Measurements from ENCODE around the gene SLC39A1. TPM values are rescaled to one million over a fixed set of nuclear protein-coding genes. Genes with fewer than 3 reads are reported as not detected.

The SLC39A1 gene
- total and polyA plus RNA-seq, 2 of the 8 experiments (the other 6 are each of a cell fraction or from before 2014, with no cell fraction given), result 238 to 337 TPM

DNA sequence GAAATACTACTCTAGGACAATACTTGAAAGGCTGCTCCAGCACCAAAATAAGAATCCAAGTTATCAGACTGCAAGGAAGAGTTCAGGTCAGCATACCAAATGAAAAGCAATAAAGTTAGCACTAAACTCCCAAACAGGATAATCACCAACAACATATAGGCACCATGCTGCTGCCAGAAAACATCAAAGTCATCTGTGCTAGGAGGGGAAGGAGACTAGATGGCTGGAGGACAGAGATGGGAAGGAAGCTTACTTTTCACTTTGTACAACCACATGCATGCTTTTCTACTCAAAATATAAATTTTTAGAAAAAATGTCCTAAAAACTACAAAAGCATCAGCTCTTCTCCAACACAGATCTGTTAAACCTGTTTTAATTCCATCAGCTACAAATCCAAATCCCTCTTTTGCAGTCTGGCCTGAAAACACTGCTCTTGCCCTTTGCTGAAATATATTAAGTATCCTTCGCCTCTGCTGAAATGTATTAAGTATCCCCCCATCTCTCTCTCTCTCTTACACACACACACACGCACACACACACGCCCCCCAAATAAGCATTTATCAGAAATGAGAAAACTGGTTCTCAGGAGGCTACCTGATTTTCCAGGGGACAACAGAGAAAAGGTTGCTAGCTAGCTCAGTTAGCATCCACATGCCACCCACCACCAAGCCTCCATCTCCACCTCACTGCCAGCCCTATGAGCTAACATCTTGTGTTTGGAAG lies 42.1 kb downstream of the SLC39A1 start:
- H3K36me3 ChIP-seq (ENCODE audit: control insufficient read depth in 2 of 4, insufficient read depth in 4 of 4, low read length in 3 of 4), result peaks cover 0 to 8% (median 0%) of the 10 kb centered on the region in 4 experiments; a peak in 4 of 8 replicates
- H3K9me3 ChIP-seq (ENCODE audit: insufficient read depth in 2 of 2, low read depth in 1 of 2, low read length in 1 of 2), result no peaks in the 10 kb centered on the region
- H4K5ac ChIP-seq (ENCODE audit: insufficient read length, low read depth, low read length), result peak overlapping the region; percentile 24
- no peak overlapping the region for H2AFZ ChIP-seq (ENCODE audit: low read length)
- no peak overlapping the region for H2BK15ac ChIP-seq (ENCODE audit: low read length)
- no peak overlapping the region for H2BK12ac ChIP-seq (ENCODE audit: low read depth, low read length)
- H3K4me3 ChIP-seq (ENCODE audit: extremely low read depth in 1 of 4, insufficient read depth in 2 of 4, low read depth in 3 of 4, low read length in 4 of 4), result peak overlapping the region; percentile 68 to 100 (median 94)
- H3K27me3 ChIP-seq (replicated peaks in 1 of 4; ENCODE audit: control insufficient read depth in 3 of 4, extremely low read depth in 1 of 4, insufficient read depth in 3 of 4, low read length in 3 of 4), result no peaks in the 10 kb centered on the region
- 33% methylated on average over 3 of the region's 3 CpGs; no CpG with 5 or more reads in 1 of the 2 experiments for WGBS, 2 experiments (ENCODE audit: extremely low coverage in 1 of 2, insufficient coverage in 1 of 2, insufficient read length in 1 of 2, insufficient replicate concordance in 2 of 2, low coverage in 1 of 2, low lambda C conversion rate in 2 of 2, missing lambda C conversion rate in 1 of 2)
- H3K23ac ChIP-seq (ENCODE audit: insufficient read length), result no peak overlapping the region
- H3K4ac ChIP-seq (replicated peaks; ENCODE audit: insufficient read length, low read depth, low read length), result no peak overlapping the region
- no peak overlapping the region for H2BK120ac ChIP-seq (replicated peaks; ENCODE audit: low read depth, low read length)
- peak overlapping the region; percentile 35; the same call in 1 of the 2 replicates for H3K27ac ChIP-seq (ENCODE audit: low read depth, low read length)
- peak overlapping the region; percentile 20; the same call in 1 of the 2 replicates for H4K8ac ChIP-seq (ENCODE audit: extremely low read depth, insufficient read depth, low read length)
- H3K9ac ChIP-seq (replicated peaks in 1 of 4; ENCODE audit: extremely low read depth in 1 of 4, low read depth in 3 of 4, low read length in 3 of 4), result peak overlapping the region; percentile 47 to 93 (median 74)
- H3K23me2 ChIP-seq (ENCODE audit: low read depth, low read length), result peaks cover 20% of the 10 kb centered on the region
- POLR2A ChIA-PET (ENCODE audit: partially characterized antibody), result interaction anchor here (0.6 to 7.9 kb wide), 17 partner anchors 9 to 470 kb away, joined by 3 to 73 read pairs (median 4); partner anchors contain the start of genes CREB3L4, DENND4B, RAB13 and RPS27
- H4K91ac ChIP-seq (replicated peaks; ENCODE audit: insufficient read length, low read length), result peak overlapping the region; percentile 29
- FAIRE-seq (no peak), DNase-seq (ENCODE audit: low read depth in 1 of 2, low spot score in 2 of 2) (no peak)
- H4K20me1 ChIP-seq (replicated peaks in 1 of 2; ENCODE audit: control insufficient read depth in 1 of 2, insufficient read depth in 2 of 2, low read length in 2 of 2), result peaks cover 28 to 29% of the 10 kb centered on the region in 2 experiments
- no peak overlapping the region for H2AK5ac ChIP-seq (ENCODE audit: low read depth, low read length)
- CTCF ChIA-PET (ENCODE audit: partially characterized antibody), result interaction anchor here (1.0 to 2.3 kb wide), 8 partner anchors 9 to 125 kb away, joined by 3 to 9 read pairs (median 4); partner anchors contain the start of gene RAB13
- H2BK20ac ChIP-seq (ENCODE audit: low read length), result no peak overlapping the region
- H3K56ac ChIP-seq (replicated peaks; ENCODE audit: insufficient read length, low read depth, low read length), result peak overlapping the region; percentile 60
- H3K79me2 ChIP-seq (ENCODE audit: control insufficient read depth in 1 of 2, insufficient read depth in 2 of 2, low read length in 2 of 2), result peaks cover 37 to 58% of the 10 kb centered on the region in 2 experiments
- no peak overlapping the region for H3K14ac ChIP-seq (ENCODE audit: insufficient read length)
- H3K4me1 ChIP-seq (replicated peaks in 1 of 4; ENCODE audit: control insufficient read depth in 3 of 4, insufficient read depth in 4 of 4, low read length in 3 of 4), result peaks cover 6 to 14% (median 11%) of the 10 kb centered on the region in 4 experiments
- H3K79me1 ChIP-seq (ENCODE audit: low read depth, low read length), result peaks cover 13% of the 10 kb centered on the region
- no peak overlapping the region; the same call in 1 of the 2 replicates for H2BK5ac ChIP-seq (ENCODE audit: low read depth, low read length)
- H3K18ac ChIP-seq (ENCODE audit: extremely low read depth, low read length), result no peak overlapping the region; the same call in 1 of the 2 replicates
- peak overlapping the region; percentile 94 to 95 for H3K4me2 ChIP-seq (ENCODE audit: insufficient read depth in 1 of 2, low read depth in 2 of 2, low read length in 2 of 2)
- TF ChIP-seq, protein P1, sequence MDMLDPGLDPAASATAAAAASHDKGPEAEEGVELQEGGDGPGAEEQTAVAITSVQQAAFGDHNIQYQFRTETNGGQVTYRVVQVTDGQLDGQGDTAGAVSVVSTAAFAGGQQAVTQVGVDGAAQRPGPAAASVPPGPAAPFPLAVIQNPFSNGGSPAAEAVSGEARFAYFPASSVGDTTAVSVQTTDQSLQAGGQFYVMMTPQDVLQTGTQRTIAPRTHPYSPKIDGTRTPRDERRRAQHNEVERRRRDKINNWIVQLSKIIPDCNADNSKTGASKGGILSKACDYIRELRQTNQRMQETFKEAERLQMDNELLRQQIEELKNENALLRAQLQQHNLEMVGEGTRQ (IDR thresholded peaks at IDR 0.05; ENCODE audit: low read length), result no peak
